Trophoblast cell (in vitro differentiated cells and primary cell): Measurements from ENCODE around the gene SLC35B2.

ENCODE experiments used
- DNase-seq, 2 donors: peaks; one replicate each; pipeline ENCODE4 v3.0.0-alpha.2; 2016
- H2AFZ ChIP-seq: 2 replicates; pipeline ENCODE4 v1.6.1; 2013; ENCODE audit warnings: low read length, moderate library complexity, mild to moderate bottlenecking; ENCODE audit not compliant: insufficient read depth, poor library complexity
- H2AK5ac ChIP-seq: 2 replicates; pipeline ENCODE4 v1.6.1; 2013; ENCODE audit warnings: mild to moderate bottlenecking, low read length
- H2BK120ac ChIP-seq: 2 replicates; pipeline ENCODE4 v1.6.1; 2013; ENCODE audit warnings: low read length, mild to moderate bottlenecking, moderate library complexity; ENCODE audit not compliant: insufficient read depth, poor library complexity
- H2BK12ac ChIP-seq: 2 replicates; pipeline ENCODE4 v1.6.1; 2013; ENCODE audit warnings: mild to moderate bottlenecking, low read length, moderate library complexity
- H2BK5ac ChIP-seq: 2 replicates; pipeline ENCODE4 v1.6.1; 2013; ENCODE audit warnings: low read length, low read depth, moderate library complexity, mild to moderate bottlenecking; ENCODE audit not compliant: poor library complexity
- H3K14ac ChIP-seq: 2 replicates; pipeline ENCODE4 v1.6.1; 2013; ENCODE audit warnings: mild to moderate bottlenecking, low read length
- H3K18ac ChIP-seq: 2 replicates; pipeline ENCODE4 v1.6.1; 2013; ENCODE audit warnings: mild to moderate bottlenecking, low read length
- H3K23ac ChIP-seq: 2 replicates; pipeline ENCODE4 v1.6.1; 2013; ENCODE audit warnings: low read length
- H3K27ac ChIP-seq: 2 replicates; pipeline ENCODE4 v1.5.1; 2013; ENCODE audit warnings: low read depth, mild to moderate bottlenecking, inconsistent platforms, low read length, moderate library complexity
- H3K27me3 ChIP-seq: 2 replicates; pipeline ENCODE4 v1.6.1; 2013; ENCODE audit warnings: inconsistent platforms, mild to moderate bottlenecking, low read length, moderate library complexity; ENCODE audit not compliant: insufficient read depth
- H3K36me3 ChIP-seq, 2 experiments: 1 replicate in 1 of 2; 2 replicates in 1 of 2; pipeline ENCODE4 v1.6.1; 2013; ENCODE audit warnings: low read length in 2 of 2, mild to moderate bottlenecking in 2 of 2, moderate library complexity in 1 of 2; ENCODE audit not compliant: insufficient read depth in 2 of 2, control insufficient read depth in 1 of 2
- H3K4ac ChIP-seq: 2 replicates; pipeline ENCODE4 v1.6.1; 2013; ENCODE audit warnings: low read depth, mild to moderate bottlenecking, low read length, moderate library complexity
- H3K4me1 ChIP-seq, 2 experiments: 1 replicate in 1 of 2; 2 replicates in 1 of 2; pipeline ENCODE4 v1.6.1; 2013; ENCODE audit warnings: low read length in 2 of 2, mild to moderate bottlenecking in 2 of 2, moderate library complexity in 1 of 2; ENCODE audit not compliant: insufficient read depth in 2 of 2, control insufficient read depth in 1 of 2
- H3K4me2 ChIP-seq: 2 replicates; pipeline ENCODE4 v1.6.1; 2013; ENCODE audit warnings: inconsistent platforms, mild to moderate bottlenecking, low read length, moderate library complexity
- H3K4me3 ChIP-seq: 2 replicates; pipeline ENCODE4 v1.5.1; 2013; ENCODE audit warnings: mild to moderate bottlenecking, low read depth, low read length, inconsistent platforms
- H3K79me1 ChIP-seq: one replicate; pipeline ENCODE4 v1.6.1; 2013; ENCODE audit warnings: low read length
- H3K79me2 ChIP-seq: 2 replicates; pipeline ENCODE4 v1.6.1; 2013; ENCODE audit warnings: low read length, mild to moderate bottlenecking; ENCODE audit not compliant: control insufficient read depth, insufficient read depth, poor library complexity
- H3K9ac ChIP-seq: 2 replicates; pipeline ENCODE4 v1.6.1; 2013; ENCODE audit warnings: mild to moderate bottlenecking, low read length
- H3K9me3 ChIP-seq: 2 replicates; pipeline ENCODE4 v1.6.1; 2013; ENCODE audit warnings: low read depth, mild to moderate bottlenecking, control low read depth, inconsistent platforms, low read length; ENCODE audit not compliant: insufficient read depth
- H4K12ac ChIP-seq: 2 replicates; pipeline ENCODE4 v1.6.1; 2013; ENCODE audit warnings: low read depth, mild to moderate bottlenecking, low read length, moderate library complexity
- H4K8ac ChIP-seq: 2 replicates; pipeline ENCODE4 v1.6.1; 2013; ENCODE audit warnings: low read depth, mild to moderate bottlenecking, low read length, moderate library complexity
- H4K91ac ChIP-seq: one replicate; pipeline ENCODE4 v1.6.1; 2013; ENCODE audit warnings: low read depth, mild to moderate bottlenecking, low read length, moderate library complexity
- WGBS: extraction: QIAGEN DNeasy Blood & Tissue Kit; methylation state at CpG from one replicate; pipeline ENCODE4 v1.1.7; 2013; ENCODE audit warnings: missing lambda C conversion rate; ENCODE audit not compliant: insufficient read length, insufficient coverage; ENCODE audit errors: extremely low coverage; 5-methylcytosine and 5-hydroxymethylcytosine counted together

The SLC35B2 gene

DNA sequence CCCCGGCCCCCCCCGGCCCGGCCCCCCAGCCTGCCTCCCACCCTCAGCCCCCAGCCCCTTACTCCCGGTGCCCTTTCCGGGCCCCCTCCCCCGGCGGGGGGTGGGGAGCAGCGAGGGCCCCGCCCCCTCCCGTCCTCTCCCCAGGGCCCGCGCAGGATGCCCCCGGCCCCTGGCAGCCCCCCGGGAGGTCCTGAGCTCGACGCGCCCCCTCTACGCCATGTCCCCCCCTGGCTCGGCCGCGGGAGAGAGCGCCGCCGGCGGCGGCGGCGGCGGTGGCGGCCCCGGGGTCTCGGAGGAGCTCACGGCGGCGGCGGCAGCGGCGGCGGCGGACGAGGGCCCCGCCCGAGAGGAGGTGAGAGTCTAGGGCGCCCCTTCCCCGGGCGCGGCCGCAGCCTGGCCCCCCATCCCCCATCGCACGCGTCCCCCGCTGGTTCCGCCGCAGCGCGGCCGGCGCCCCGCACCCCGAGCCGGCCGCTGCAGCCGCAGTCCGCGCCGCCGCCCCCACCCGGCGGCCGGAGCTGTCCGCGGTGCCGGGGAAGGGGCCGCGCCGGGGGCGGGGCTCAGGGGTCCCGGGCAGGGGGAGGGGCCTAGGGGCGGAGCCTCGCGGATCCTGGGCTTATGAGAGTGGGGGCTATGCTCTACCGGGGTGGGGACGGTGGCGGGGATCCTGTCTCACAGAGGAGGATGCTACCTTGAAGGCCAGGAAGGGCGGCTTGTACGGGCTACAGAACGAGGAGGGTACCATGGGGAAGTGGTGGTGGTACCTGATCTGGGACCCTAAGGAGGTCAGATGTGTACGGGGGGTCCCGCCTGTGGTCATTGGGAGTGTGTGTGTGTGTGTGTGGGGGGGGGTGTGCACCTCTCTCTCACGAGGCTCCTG, 13.4 kb upstream of the SLC35B2 start:
- no peak overlapping the region for H2AFZ ChIP-seq
- H4K12ac ChIP-seq = no peak overlapping the region
- no peak overlapping the region for H2BK12ac ChIP-seq
- H3K18ac ChIP-seq = no peak overlapping the region
- DNase-seq = no peak
- peak overlapping the region; percentile 58 for H3K4me3 ChIP-seq
- no peak overlapping the region for H3K9ac ChIP-seq
- no CpG with 5 or more reads among the region's 90 CpGs for WGBS
- no peak overlapping the region for H3K23ac ChIP-seq
- no peaks in the 10 kb centered on the region for H3K36me3 ChIP-seq
- H3K27ac ChIP-seq = no peak overlapping the region
- no peak overlapping the region for H2BK120ac ChIP-seq
- H3K14ac ChIP-seq = no peak overlapping the region
- peaks cover 29% of the 10 kb centered on the region for H3K27me3 ChIP-seq
- no peak overlapping the region for H4K8ac ChIP-seq
- H4K91ac ChIP-seq = no peak overlapping the region
- H3K4me2 ChIP-seq = peak overlapping the region; percentile 76
- no peak overlapping the region for H2BK5ac ChIP-seq
- no peaks in the 10 kb centered on the region for H3K79me1 ChIP-seq
- H3K4ac ChIP-seq = no peak overlapping the region
- no peaks in the 10 kb centered on the region for H3K79me2 ChIP-seq
- no peaks in the 10 kb centered on the region for H3K9me3 ChIP-seq
- no peak overlapping the region for H2AK5ac ChIP-seq
- no peaks in the 10 kb centered on the region for H3K4me1 ChIP-seq

DNA sequence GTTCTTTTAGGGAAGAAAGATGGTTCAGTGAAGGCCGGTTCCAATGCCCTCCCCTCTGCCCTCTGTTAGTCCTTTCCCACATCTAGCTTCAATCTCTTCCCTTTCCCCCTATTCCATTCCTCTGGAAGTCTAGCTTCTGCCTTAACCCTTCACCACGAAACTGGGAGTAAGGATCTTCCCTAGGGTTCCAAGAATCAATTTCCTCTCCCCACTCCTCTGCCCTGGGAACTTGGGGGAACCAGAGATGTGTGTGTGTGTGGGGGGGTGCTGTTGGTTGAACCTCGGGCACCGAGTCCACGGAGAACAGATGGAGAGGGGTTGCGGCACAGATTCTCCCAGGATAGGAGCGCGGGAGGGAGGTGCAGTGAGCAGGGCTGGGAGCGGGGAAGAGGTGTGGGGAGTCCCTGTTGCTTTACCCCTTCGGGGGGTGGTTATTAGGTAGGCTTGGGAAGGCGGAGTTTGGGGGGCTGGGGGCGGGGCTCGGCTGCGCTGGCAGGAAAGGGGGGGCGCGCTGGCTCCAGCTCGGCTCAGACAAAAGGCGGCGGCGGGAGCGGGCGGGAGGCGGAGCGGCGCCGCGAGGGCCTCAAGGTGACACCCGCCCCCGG, 12.7 kb upstream of the SLC35B2 start, which contains the start of gene TMEM151B:
TMEM151B (plus strand) TSS at position 530 of the 605 bp plus-strand sequence. CDS start 293 bp downstream, outside the sequence.
- peaks cover 1% of the 10 kb centered on the region for H3K79me2 ChIP-seq
- H2BK5ac ChIP-seq = no peak within 1 kb of the TSS
- no peak within 1 kb of the TSS for H4K91ac ChIP-seq
- H3K79me1 ChIP-seq = peaks cover 3% of the 10 kb centered on the region
- no peak within 1 kb of the TSS for H2BK12ac ChIP-seq
- no peak within 1 kb of the TSS for H3K27ac ChIP-seq
- H3K18ac ChIP-seq = no peak within 1 kb of the TSS
- H2AK5ac ChIP-seq = no peak within 1 kb of the TSS
- H3K4me3 ChIP-seq = peak within 1 kb of the TSS; percentile 58
- H2BK120ac ChIP-seq = no peak within 1 kb of the TSS
- H3K4ac ChIP-seq = no peak within 1 kb of the TSS
- H3K4me2 ChIP-seq = peak within 1 kb of the TSS; percentile 76
- H4K8ac ChIP-seq = no peak within 1 kb of the TSS
- H3K23ac ChIP-seq = no peak within 1 kb of the TSS
- no CpG with 5 or more reads among the region's 29 CpGs for WGBS
- H4K12ac ChIP-seq = no peak within 1 kb of the TSS
- no peaks in the 10 kb centered on the region for H3K36me3 ChIP-seq
- no peak for DNase-seq
- H3K27me3 ChIP-seq = peaks cover 29% of the 10 kb centered on the region
- no peak within 1 kb of the TSS for H3K9ac ChIP-seq
- no peaks in the 10 kb centered on the region for H3K4me1 ChIP-seq
- H3K14ac ChIP-seq = no peak within 1 kb of the TSS
- H3K9me3 ChIP-seq = no peaks in the 10 kb centered on the region
- no peak within 1 kb of the TSS for H2AFZ ChIP-seq

DNA sequence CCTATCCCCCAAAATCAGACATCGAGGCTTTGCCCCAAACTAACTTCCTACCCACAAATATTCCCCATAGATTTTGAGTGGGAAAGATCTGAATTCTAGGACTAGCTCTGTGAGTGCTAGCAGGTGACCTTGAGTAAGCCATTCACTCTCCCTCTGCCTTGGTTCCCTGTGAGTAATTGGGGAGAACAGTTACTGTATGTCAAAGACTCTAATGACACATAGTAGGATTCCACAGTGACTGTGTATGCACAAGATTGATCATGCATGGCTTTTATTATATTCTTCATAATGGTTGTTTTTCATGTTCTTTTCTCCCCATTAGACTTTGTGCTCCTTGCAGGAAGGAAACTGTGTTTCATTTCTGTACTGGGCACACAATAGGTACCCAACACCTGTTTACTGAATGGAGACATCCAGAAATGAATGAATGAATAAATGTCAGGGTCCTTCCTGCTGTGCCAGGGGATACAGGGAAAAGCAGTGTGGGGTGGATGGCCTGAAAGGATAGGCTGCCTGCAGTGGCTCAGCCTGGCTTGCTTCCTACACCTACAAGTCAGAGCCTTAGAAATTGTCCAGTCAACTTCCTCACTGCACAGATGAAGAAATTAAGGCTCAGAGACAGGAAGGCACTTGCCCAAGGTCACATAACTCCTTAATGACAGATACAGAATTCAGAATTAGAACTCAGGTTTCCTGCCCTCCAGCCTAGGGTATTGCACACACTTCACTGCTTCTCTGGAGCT, 12.0 kb upstream of the SLC35B2 start:
- no CpG with 5 or more reads among the region's 1 CpG for WGBS
- Histone ChIP-seq H2AFZ (no peak overlapping the region), H3K9ac (no peak overlapping the region), H4K8ac (no peak overlapping the region), H3K79me2 (peaks cover 3% of the 10 kb centered on the region), H2BK5ac (no peak overlapping the region), H3K27me3 (peaks cover 29% of the 10 kb centered on the region), H2AK5ac (no peak overlapping the region), H3K79me1 (peaks cover 4% of the 10 kb centered on the region), H3K27ac (no peak overlapping the region), H4K91ac (no peak overlapping the region), H2BK120ac (no peak overlapping the region), H3K4me1 (peaks cover 5 to 6% of the 10 kb centered on the region in 2 experiments), H3K23ac (no peak overlapping the region), H3K4me3 (no peak overlapping the region), H3K14ac (no peak overlapping the region), H3K9me3 (no peaks in the 10 kb centered on the region), H3K4ac (no peak overlapping the region), H3K4me2 (no peak overlapping the region), H3K18ac (no peak overlapping the region), H2BK12ac (no peak overlapping the region), H4K12ac (no peak overlapping the region), H3K36me3 (no peaks in the 10 kb centered on the region)
- DNase-seq = no peak

DNA sequence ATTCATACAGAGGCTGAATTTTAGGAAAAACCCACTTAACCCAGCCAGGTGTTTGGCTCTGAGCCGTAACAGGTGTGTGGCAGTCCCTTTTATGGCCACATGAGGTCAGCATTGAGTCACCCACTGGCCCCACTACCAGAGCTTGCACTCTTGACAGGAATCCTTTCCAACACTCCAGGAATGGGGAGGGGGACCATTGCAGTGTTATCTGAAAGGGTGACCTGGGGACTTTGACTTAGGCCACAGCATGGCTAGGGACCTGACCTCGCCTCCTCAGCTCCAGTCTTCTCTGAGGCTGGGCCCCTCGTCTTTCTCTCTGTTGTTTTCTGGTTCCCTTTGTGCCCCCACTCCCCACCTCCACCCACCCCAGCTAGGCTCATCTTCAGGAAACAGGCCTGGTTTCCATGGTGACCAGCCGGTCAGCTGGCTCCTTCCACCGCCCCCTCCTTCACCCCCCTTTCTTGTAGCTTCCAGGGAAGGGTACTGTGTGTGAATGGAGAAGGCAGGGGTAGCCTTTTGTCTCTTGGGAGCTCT, 10.8 kb upstream of the SLC35B2 start:
- Histone ChIP-seq H3K79me1 (peaks cover 8% of the 10 kb centered on the region), H4K91ac (no peak overlapping the region), H3K4me3 (no peak overlapping the region), H2AK5ac (no peak overlapping the region), H3K79me2 (peaks cover 3% of the 10 kb centered on the region), H4K12ac (no peak overlapping the region), H3K4me1 (peaks cover 17% of the 10 kb centered on the region in 2 experiments), H3K27me3 (peaks cover 29% of the 10 kb centered on the region), H3K4me2 (no peak overlapping the region), H4K8ac (no peak overlapping the region), H2AFZ (no peak overlapping the region), H3K9me3 (no peaks in the 10 kb centered on the region), H3K9ac (no peak overlapping the region), H2BK5ac (no peak overlapping the region), H2BK120ac (no peak overlapping the region), H3K23ac (no peak overlapping the region), H3K18ac (no peak overlapping the region), H3K27ac (no peak overlapping the region), H3K14ac (no peak overlapping the region), H3K4ac (no peak overlapping the region), H3K36me3 (no peaks in the 10 kb centered on the region), H2BK12ac (no peak overlapping the region)
- no CpG with 5 or more reads among the region's 5 CpGs for WGBS
- DNase-seq = peak; percentile 51 to 80
